HFFc6 (cell line): ENCODE data around the gene PGLYRP3. TPM values are rescaled to one million over a fixed set of nuclear protein-coding genes. Genes with fewer than 3 reads are reported as not detected.
"Not testable (repeated sequence)": the region's sequence is repeated elsewhere in the genome, so short reads cannot be mapped to it uniquely, and the experiment has no call there.

Experiments used
- DNase-seq: peaks from one replicate; pipeline ENCODE4 v3.0.0-alpha.2; 2018
- H3K27ac Mint-ChIP-seq: 2 replicates; pipeline ENCODE4 v1.8.0; 2020; ENCODE audit warnings: mild to moderate bottlenecking, mixed read lengths
- H3K27me3 Mint-ChIP-seq: 2 replicates; pipeline ENCODE4 v1.8.0; 2021; ENCODE audit warnings: mild to moderate bottlenecking, moderate library complexity, mixed read lengths; ENCODE audit not compliant: insufficient read depth
- H3K36me3 Mint-ChIP-seq: 2 replicates; pipeline ENCODE4 v1.8.0; 2021; ENCODE audit warnings: low read depth, mixed read lengths
- H3K4me1 Mint-ChIP-seq: 2 replicates; pipeline ENCODE4 v1.8.0; 2020; ENCODE audit warnings: low read depth, mixed read lengths
- H3K4me3 Mint-ChIP-seq: 2 replicates; pipeline ENCODE4 v1.8.0; 2020; ENCODE audit warnings: mild to moderate bottlenecking, moderate library complexity, mixed read lengths
- H3K9me3 Mint-ChIP-seq: 2 replicates; pipeline ENCODE4 v1.8.0; 2020; ENCODE audit warnings: mild to moderate bottlenecking, mixed read lengths
- total RNA-seq, 6 experiments: library from RNA; stranded (reverse); fragmentation: NEBNext Ultra II Directional; extraction: Animal tissue kit (Norgen Biotek cat#: 25700); gene quantifications; 2 replicates in 1 of 6; 3 replicates in 5 of 6; pipeline ENCODE4 v1.2.3, GENCODE V29; 2021
- TF ChIP-seq, protein P1 (sequence below): fragments of 200-600 bp; sonication (generic); IDR thresholded peaks from 2 replicates; pipeline ENCODE4 v1.5.0; 2021; ENCODE audit warnings: antibody characterized with exemption, mild to moderate bottlenecking

PGLYRP3 gene
- total RNA-seq, 6 experiments from 2014 or later: not detected

DNA sequence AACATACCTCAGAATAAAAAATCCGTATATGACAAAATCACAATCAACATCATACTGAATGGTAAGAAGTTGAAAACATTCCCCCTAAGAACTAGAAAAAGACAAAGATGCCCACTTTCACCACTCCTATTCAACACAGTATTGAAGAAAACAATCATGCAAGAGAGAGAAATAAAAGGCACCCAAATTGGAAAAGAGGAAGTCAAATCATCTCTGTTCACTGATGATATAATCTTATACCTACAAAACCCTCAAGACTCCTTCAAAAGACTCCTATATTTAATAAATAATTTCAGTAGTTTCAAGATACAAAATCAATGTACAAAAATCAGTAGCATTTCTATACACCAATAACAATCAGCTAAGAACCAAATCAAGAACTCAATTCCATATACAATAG, 21.1 kb upstream of the PGLYRP3 start:
- H3K4me3 Mint-ChIP-seq: no peak overlapping the region
- H3K9me3 Mint-ChIP-seq: no peaks in the 10 kb centered on the region
- no peaks in the 10 kb centered on the region for H3K36me3 Mint-ChIP-seq
- DNase-seq: no peak
- peaks cover 7% of the 10 kb centered on the region for H3K27me3 Mint-ChIP-seq
- TF ChIP-seq, protein P1, sequence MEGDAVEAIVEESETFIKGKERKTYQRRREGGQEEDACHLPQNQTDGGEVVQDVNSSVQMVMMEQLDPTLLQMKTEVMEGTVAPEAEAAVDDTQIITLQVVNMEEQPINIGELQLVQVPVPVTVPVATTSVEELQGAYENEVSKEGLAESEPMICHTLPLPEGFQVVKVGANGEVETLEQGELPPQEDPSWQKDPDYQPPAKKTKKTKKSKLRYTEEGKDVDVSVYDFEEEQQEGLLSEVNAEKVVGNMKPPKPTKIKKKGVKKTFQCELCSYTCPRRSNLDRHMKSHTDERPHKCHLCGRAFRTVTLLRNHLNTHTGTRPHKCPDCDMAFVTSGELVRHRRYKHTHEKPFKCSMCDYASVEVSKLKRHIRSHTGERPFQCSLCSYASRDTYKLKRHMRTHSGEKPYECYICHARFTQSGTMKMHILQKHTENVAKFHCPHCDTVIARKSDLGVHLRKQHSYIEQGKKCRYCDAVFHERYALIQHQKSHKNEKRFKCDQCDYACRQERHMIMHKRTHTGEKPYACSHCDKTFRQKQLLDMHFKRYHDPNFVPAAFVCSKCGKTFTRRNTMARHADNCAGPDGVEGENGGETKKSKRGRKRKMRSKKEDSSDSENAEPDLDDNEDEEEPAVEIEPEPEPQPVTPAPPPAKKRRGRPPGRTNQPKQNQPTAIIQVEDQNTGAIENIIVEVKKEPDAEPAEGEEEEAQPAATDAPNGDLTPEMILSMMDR: no peak
- no peak overlapping the region for H3K27ac Mint-ChIP-seq
- H3K4me1 Mint-ChIP-seq: no peaks in the 10 kb centered on the region

- Mint-ChIP-seq H3K27me3 (no peaks in the 10 kb centered on the region; the same call in 1 of the 2 replicates), H3K9me3 (0 out of 2 replicates have a peak, but pooled peaks cover 9% of the 10 kb centered on the region), H3K27ac (no peak overlapping the region), H3K4me3 (no peak overlapping the region), H3K4me1 (no peaks in the 10 kb centered on the region), H3K36me3 (no peaks in the 10 kb centered on the region)
- TF ChIP-seq, protein P1: no peak
- DNase-seq: no peak
These were observed 12.2 kb upstream of the PGLYRP3 start for GRCh38 chr1:153324912-153325311.

DNA sequence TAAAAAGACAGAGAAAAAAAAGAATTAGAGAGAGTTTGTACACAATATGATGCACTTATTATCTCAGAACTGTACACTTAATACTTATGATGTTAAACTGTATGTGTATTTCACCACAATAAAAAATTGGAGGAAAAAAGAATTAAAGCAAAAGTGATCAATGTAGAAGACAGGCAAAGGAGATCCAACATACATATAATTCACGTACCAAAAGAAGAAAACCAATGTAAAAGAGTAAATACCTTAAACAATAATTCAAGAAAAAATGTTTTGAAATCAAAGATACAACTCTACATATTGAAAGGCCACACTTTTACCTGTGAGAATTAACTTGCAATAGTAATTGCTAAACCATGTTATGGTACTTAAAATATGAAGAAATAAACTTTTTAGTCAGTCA, 9.8 kb upstream of the PGLYRP3 start:
- no peaks in the 10 kb centered on the region; the same call in none of the 2 replicates for H3K27me3 Mint-ChIP-seq
- no peaks in the 10 kb centered on the region for H3K4me1 Mint-ChIP-seq
- TF ChIP-seq, protein P1: no peak
- no peaks in the 10 kb centered on the region for H3K36me3 Mint-ChIP-seq
- no peak overlapping the region for H3K4me3 Mint-ChIP-seq
- no peak for DNase-seq
- no peak overlapping the region for H3K27ac Mint-ChIP-seq
- 0 out of 2 replicates have a peak, but pooled peaks cover 9% of the 10 kb centered on the region for H3K9me3 Mint-ChIP-seq

- H3K9me3 Mint-ChIP-seq, H3K27me3 Mint-ChIP-seq, H3K27ac Mint-ChIP-seq, H3K4me1 Mint-ChIP-seq, DNase-seq, H3K36me3 Mint-ChIP-seq, H3K4me3 Mint-ChIP-seq: not testable (repeated sequence)
These were observed 5.4 kb upstream of the PGLYRP3 start for GRCh38 chr1:153318145-153318544.

DNA sequence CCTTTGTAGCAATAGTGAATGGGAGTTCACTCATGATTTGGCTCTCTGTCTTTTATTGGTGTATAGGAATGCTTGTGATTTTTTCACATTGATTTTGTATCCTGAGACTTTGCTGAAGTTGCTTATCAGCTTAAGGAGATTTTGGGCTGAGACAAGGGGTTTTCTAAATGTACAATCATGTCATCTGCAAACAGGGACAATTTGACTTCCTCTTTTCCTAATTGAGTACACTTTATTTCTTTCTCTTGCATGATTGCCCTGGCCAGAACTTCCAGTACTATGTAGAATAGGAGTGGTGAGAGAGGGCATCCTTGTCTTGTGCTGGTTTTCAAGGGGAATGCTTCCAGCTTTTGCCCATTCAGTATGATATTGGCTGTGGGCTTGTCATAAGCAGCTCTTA, 3.3 kb upstream of the PGLYRP3 start:
- DNase-seq, H3K36me3 Mint-ChIP-seq, H3K9me3 Mint-ChIP-seq, H3K27ac Mint-ChIP-seq, H3K4me3 Mint-ChIP-seq, H3K27me3 Mint-ChIP-seq, H3K4me1 Mint-ChIP-seq: not testable (repeated sequence)

- not testable (repeated sequence) for DNase-seq, H3K36me3 Mint-ChIP-seq, H3K4me3 Mint-ChIP-seq, H3K4me1 Mint-ChIP-seq, H3K27me3 Mint-ChIP-seq, H3K9me3 Mint-ChIP-seq, H3K27ac Mint-ChIP-seq
These were observed 1.6 kb upstream of the PGLYRP3 start for GRCh38 chr1:153314388-153314787.

GRCh38 chr1:153313288-153313687, 536 bp upstream of the PGLYRP3 start:
- Mint-ChIP-seq H3K36me3 (no peaks in the 10 kb centered on the region), H3K27me3 (peaks cover 8% of the 10 kb centered on the region), H3K4me3 (no peak overlapping the region), H3K4me1 (no peaks in the 10 kb centered on the region), H3K9me3 (no peaks in the 10 kb centered on the region), H3K27ac (no peak overlapping the region)
- TF ChIP-seq, protein P1: no peak
- DNase-seq: no peak
